ENCODE results near the gene ARSD. TPM values are rescaled to one million over a fixed set of nuclear protein-coding genes. Genes with fewer than 3 reads are reported as not detected.

ARSD gene
- total and polyA plus RNA-seq, 4 donors = 1.9 to 23.3 (median 16.3) TPM

GRCh38 chrX:2875136-2875481 lies 54.0 kb downstream of the ARSD start:
- Histone ChIP-seq H3K27ac (ENCODE audit: low read depth in 1 of 2, low read length in 2 of 2) (no peak overlapping the region), H3K27me3 (ENCODE audit: control insufficient read depth in 1 of 2, insufficient read depth in 2 of 2, low read length in 1 of 2) (no peaks in the 10 kb centered on the region), H3K9me3 (ENCODE audit: control insufficient read depth, low read length) (no peaks in the 10 kb centered on the region), H3K36me3 (ENCODE audit: control insufficient read depth in 1 of 2, insufficient read depth in 2 of 2, low read length in 1 of 2) (no peaks in the 10 kb centered on the region), H3K4me3 (ENCODE audit: low read length in 2 of 2) (no peak overlapping the region), H3K4me1 (ENCODE audit: control insufficient read depth in 1 of 2, insufficient read depth in 2 of 2, low read length in 2 of 2) (no peaks in the 10 kb centered on the region)
- intact Hi-C loops (cut with DNase I) = no loop called here
- ATAC-seq (ENCODE audit: low FRiP score) (no peak), DNase-seq (no peak)
- WGBS, 2 donors = 96 to 100% methylated on average over 3 of the region's 3 CpGs

DNA sequence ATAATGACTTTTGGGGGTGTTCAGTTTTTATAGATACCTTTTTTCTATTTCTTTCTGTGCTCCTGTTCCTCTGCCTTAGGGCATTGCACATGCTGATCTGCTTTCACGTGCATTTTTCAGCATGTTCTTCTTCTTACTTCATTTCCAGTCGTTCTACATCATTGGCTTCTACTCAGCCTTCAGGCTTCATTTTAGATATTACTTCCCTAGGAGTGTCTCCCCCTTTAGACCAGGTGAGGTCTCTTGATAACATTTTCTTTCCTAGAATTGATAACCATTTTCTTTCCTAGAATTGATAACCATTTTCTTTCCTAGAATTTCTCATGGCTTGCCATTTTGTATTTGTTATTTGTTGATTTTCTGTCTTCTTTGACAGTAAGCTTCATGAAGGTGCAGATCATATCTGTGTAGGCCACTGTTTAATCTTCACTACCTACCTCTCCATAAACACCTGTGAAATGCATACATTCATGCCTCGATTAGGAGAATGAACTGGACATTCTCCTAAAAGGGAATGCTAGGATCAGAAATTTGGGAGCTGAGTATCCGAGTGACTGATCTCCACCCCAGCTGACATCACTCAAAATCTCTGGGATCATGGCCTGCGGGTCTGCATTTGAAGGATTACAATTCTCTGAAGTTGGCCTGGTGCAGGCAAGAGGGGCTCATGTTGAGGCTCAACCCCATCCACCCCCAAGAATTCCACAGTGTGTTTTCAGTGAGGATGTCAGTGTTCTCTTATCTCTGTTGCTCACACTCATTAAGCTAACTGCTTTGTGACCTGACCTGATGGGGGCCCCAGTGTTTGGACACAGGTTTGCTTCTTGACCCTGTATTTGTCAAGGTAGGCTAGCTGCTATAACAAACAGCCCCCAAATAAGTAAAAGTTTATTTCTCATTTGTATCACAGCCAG lies 54.7 kb downstream of the ARSD start:
- no peaks in the 10 kb centered on the region for H3K4me1 ChIP-seq (ENCODE audit: control insufficient read depth in 1 of 2, insufficient read depth in 2 of 2, low read length in 2 of 2)
- intact Hi-C loops (cut with DNase I) = no loop called here
- H3K4me3 ChIP-seq (ENCODE audit: low read length in 2 of 2) = no peak overlapping the region
- DNase-seq = no peak
- no peaks in the 10 kb centered on the region for H3K36me3 ChIP-seq (ENCODE audit: control insufficient read depth in 1 of 2, insufficient read depth in 2 of 2, low read length in 1 of 2)
- ATAC-seq (ENCODE audit: low FRiP score) = no peak
- no peak overlapping the region for H3K27ac ChIP-seq (ENCODE audit: low read depth in 1 of 2, low read length in 2 of 2)
- no peaks in the 10 kb centered on the region for H3K27me3 ChIP-seq (ENCODE audit: control insufficient read depth in 1 of 2, insufficient read depth in 2 of 2, low read length in 1 of 2)
- H3K9me3 ChIP-seq (ENCODE audit: control insufficient read depth, low read length) = no peaks in the 10 kb centered on the region
- 92% methylated on average over 5 of the region's 5 CpGs for WGBS, 2 donors

- H3K4me1 ChIP-seq (ENCODE audit: control insufficient read depth in 1 of 2, insufficient read depth in 2 of 2, low read length in 2 of 2) = no peaks in the 10 kb centered on the region
- 84 to 88% methylated on average over 7 of the region's 7 CpGs for WGBS, 2 donors
- ATAC-seq (ENCODE audit: low FRiP score) (no peak), DNase-seq (no peak)
- H3K27ac ChIP-seq (ENCODE audit: low read depth in 1 of 2, low read length in 2 of 2) = no peak overlapping the region
- no peak overlapping the region for H3K4me3 ChIP-seq (ENCODE audit: low read length in 2 of 2)
- H3K36me3 ChIP-seq (ENCODE audit: control insufficient read depth in 1 of 2, insufficient read depth in 2 of 2, low read length in 1 of 2) = no peaks in the 10 kb centered on the region
- no peaks in the 10 kb centered on the region for H3K9me3 ChIP-seq (ENCODE audit: control insufficient read depth, low read length)
- intact Hi-C loops (cut with DNase I) = no loop called here
- no peaks in the 10 kb centered on the region for H3K27me3 ChIP-seq (ENCODE audit: control insufficient read depth in 1 of 2, insufficient read depth in 2 of 2, low read length in 1 of 2)
Measured at GRCh38 chrX:2872671-2873277, 56.4 kb downstream of the ARSD start.

DNA sequence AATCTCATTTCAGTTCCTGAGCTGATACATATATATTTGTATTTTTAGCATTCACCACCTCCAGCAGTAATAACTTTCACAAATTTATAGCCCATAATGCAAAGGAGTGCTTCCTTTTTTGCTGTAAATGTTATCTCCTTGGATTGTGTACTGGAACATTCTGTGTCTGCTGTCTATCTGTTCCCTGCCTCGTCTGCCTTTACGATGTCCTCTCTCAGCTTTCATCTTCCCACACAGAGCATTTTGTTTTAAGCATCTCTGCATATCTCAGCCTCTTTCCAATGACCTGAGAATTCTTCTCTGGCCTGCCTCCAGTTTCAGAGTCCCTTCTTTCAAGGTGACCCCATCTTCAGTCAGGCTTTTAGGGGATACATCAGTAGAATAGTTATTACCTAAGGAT lies 57.3 kb downstream of the ARSD start:
- 72 to 82% methylated on average over 2 of the region's 2 CpGs for WGBS, 2 donors
- H3K27ac ChIP-seq (ENCODE audit: low read depth in 1 of 2, low read length in 2 of 2) = no peak overlapping the region
- H3K36me3 ChIP-seq (ENCODE audit: control insufficient read depth in 1 of 2, insufficient read depth in 2 of 2, low read length in 1 of 2) = no peaks in the 10 kb centered on the region
- H3K27me3 ChIP-seq (ENCODE audit: control insufficient read depth in 1 of 2, insufficient read depth in 2 of 2, low read length in 1 of 2) = no peaks in the 10 kb centered on the region
- no peaks in the 10 kb centered on the region for H3K9me3 ChIP-seq (ENCODE audit: control insufficient read depth, low read length)
- no peak overlapping the region for H3K4me3 ChIP-seq (ENCODE audit: low read length in 2 of 2)
- H3K4me1 ChIP-seq (ENCODE audit: control insufficient read depth in 1 of 2, insufficient read depth in 2 of 2, low read length in 2 of 2) = no peaks in the 10 kb centered on the region
- no peak for ATAC-seq (ENCODE audit: low FRiP score)
- DNase-seq = no peak
- intact Hi-C loops (cut with DNase I) = no loop called here

DNA sequence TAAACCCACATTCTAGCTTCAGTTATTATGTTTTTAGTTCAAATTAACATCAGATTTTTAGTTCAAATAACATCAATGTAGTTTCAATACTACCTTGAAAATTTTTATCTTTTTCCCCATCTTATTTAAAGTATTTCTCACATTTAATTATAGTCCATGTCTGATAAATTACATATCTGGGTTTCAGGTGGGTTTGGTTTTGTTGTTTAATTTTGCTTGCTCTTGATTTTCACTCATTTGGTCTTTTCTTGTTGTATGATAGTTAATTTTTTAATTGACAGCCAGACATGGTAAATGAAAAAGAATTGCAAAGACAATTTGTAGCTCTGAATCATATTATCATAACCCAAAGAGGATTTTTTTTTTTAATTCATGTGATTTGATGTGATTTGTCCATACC lies 58.5 kb downstream of the ARSD start:
- no peaks in the 10 kb centered on the region for H3K4me1 ChIP-seq (ENCODE audit: control insufficient read depth in 1 of 2, insufficient read depth in 2 of 2, low read length in 2 of 2)
- no peak overlapping the region for H3K27ac ChIP-seq (ENCODE audit: low read depth in 1 of 2, low read length in 2 of 2)
- no peak overlapping the region for H3K4me3 ChIP-seq (ENCODE audit: low read length in 2 of 2)
- intact Hi-C loops (cut with DNase I) = no loop called here
- ATAC-seq (ENCODE audit: low FRiP score) (no peak), DNase-seq (no peak)
- H3K27me3 ChIP-seq (ENCODE audit: control insufficient read depth in 1 of 2, insufficient read depth in 2 of 2, low read length in 1 of 2) = no peaks in the 10 kb centered on the region
- no peaks in the 10 kb centered on the region for H3K36me3 ChIP-seq (ENCODE audit: control insufficient read depth in 1 of 2, insufficient read depth in 2 of 2, low read length in 1 of 2)
- H3K9me3 ChIP-seq (ENCODE audit: control insufficient read depth, low read length) = no peaks in the 10 kb centered on the region

DNA sequence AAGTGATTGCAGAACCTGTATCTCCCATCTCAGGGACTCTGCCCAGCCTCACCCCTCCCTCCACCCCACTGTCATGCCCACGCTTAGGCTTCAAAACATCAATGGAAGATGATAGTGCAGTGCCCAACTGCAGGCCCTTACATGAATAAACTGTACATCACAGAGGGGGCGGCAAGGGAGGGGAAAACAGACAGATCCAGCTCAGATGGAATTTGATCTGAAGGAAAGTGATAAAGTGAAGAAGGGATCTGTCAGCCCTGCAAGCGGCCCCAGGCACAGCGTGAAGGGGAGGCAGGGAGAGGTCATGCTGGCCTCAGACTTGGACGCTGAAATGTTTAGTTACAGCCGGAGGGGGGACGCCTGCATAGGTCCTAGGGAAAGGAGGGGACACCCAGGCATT lies 61.9 kb downstream of the ARSD start:
- Histone ChIP-seq H3K27ac (ENCODE audit: low read depth in 1 of 2, low read length in 2 of 2) (no peak overlapping the region), H3K4me1 (ENCODE audit: control insufficient read depth in 1 of 2, insufficient read depth in 2 of 2, low read length in 2 of 2) (no peaks in the 10 kb centered on the region), H3K4me3 (ENCODE audit: low read length in 2 of 2) (no peak overlapping the region), H3K36me3 (ENCODE audit: control insufficient read depth in 1 of 2, insufficient read depth in 2 of 2, low read length in 1 of 2) (no peaks in the 10 kb centered on the region), H3K9me3 (ENCODE audit: control insufficient read depth, low read length) (no peaks in the 10 kb centered on the region), H3K27me3 (ENCODE audit: control insufficient read depth in 1 of 2, insufficient read depth in 2 of 2, low read length in 1 of 2) (no peaks in the 10 kb centered on the region)
- WGBS, 2 donors = 72 to 82% methylated on average over 7 of the region's 7 CpGs
- DNase-seq (no peak), ATAC-seq (ENCODE audit: low FRiP score) (no peak)
- intact Hi-C loops (cut with DNase I) = no loop called here

DNA sequence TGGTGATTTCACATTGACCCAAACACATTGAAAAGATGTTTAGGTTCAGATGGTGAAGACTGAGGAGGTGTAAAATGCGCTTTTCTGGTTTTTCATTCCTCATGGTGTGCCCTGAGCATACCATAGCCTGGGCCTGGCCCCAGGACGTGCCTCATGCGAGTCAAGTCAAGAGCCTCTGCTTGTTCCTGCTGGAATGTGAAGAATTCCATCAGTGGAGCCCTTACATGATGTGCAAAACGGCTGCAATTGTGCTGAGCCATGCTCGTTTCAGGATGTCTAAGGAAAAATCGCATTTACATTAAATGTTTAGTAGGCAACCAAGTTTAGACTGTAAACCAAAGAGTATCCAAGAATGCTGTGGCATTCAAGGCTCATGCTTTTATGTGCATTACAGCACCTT lies 65.5 kb downstream of the ARSD start:
- H3K4me1 ChIP-seq (ENCODE audit: control insufficient read depth in 1 of 2, insufficient read depth in 2 of 2, low read length in 2 of 2) = no peaks in the 10 kb centered on the region
- no peak for ATAC-seq (ENCODE audit: low FRiP score)
- no peaks in the 10 kb centered on the region for H3K9me3 ChIP-seq (ENCODE audit: control insufficient read depth, low read length)
- H3K27me3 ChIP-seq (ENCODE audit: control insufficient read depth in 1 of 2, insufficient read depth in 2 of 2, low read length in 1 of 2) = no peaks in the 10 kb centered on the region
- WGBS, 2 donors = 37 to 68% methylated on average over 6 of the region's 6 CpGs
- intact Hi-C loops (cut with DNase I) = no loop called here
- H3K4me3 ChIP-seq (ENCODE audit: low read length in 2 of 2) = no peak overlapping the region
- no peak overlapping the region for H3K27ac ChIP-seq (ENCODE audit: low read depth in 1 of 2, low read length in 2 of 2)
- no peaks in the 10 kb centered on the region for H3K36me3 ChIP-seq (ENCODE audit: control insufficient read depth in 1 of 2, insufficient read depth in 2 of 2, low read length in 1 of 2)
- DNase-seq = no peak

DNA sequence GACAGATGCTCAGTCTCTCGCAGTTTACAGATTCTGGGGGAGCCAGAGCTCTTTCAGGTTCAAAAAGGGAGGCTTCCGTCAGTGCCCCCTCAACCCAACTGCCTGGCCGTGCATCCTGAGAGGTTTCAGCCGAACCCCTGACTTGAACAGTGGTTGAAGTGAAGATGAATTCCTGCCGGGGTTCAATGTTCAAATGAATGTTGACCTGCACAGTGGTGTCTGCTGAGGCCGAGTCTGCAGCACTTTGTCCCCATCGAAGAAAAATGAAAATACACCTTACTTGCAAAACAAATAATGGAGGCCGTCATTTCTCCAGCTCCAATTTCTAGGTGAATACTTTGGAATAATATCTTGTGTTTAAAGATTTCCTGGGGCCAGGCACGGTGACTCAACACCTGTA lies 66.7 kb downstream of the ARSD start:
- no peaks in the 10 kb centered on the region for H3K9me3 ChIP-seq (ENCODE audit: control insufficient read depth, low read length)
- DNase-seq = no peak
- 86 to 96% methylated on average over 9 of the region's 9 CpGs for WGBS, 2 donors
- no peak overlapping the region for H3K4me3 ChIP-seq (ENCODE audit: low read length in 2 of 2)
- no peak for ATAC-seq (ENCODE audit: low FRiP score)
- intact Hi-C loops (cut with DNase I) = no loop called here
- H3K27me3 ChIP-seq (ENCODE audit: control insufficient read depth in 1 of 2, insufficient read depth in 2 of 2, low read length in 1 of 2) = no peaks in the 10 kb centered on the region
- no peaks in the 10 kb centered on the region for H3K36me3 ChIP-seq (ENCODE audit: control insufficient read depth in 1 of 2, insufficient read depth in 2 of 2, low read length in 1 of 2)
- H3K27ac ChIP-seq (ENCODE audit: low read depth in 1 of 2, low read length in 2 of 2) = no peak overlapping the region
- no peaks in the 10 kb centered on the region for H3K4me1 ChIP-seq (ENCODE audit: control insufficient read depth in 1 of 2, insufficient read depth in 2 of 2, low read length in 2 of 2)

- intact Hi-C loops (cut with DNase I) = no loop called here
- ATAC-seq (ENCODE audit: low FRiP score) = no peak
- no peak overlapping the region for H3K27ac ChIP-seq (ENCODE audit: low read depth in 1 of 2, low read length in 2 of 2)
- H3K36me3 ChIP-seq (ENCODE audit: control insufficient read depth in 1 of 2, insufficient read depth in 2 of 2, low read length in 1 of 2) = no peaks in the 10 kb centered on the region
- no peaks in the 10 kb centered on the region for H3K9me3 ChIP-seq (ENCODE audit: control insufficient read depth, low read length)
- no peak overlapping the region for H3K4me3 ChIP-seq (ENCODE audit: low read length in 2 of 2)
- DNase-seq = no peak
- H3K27me3 ChIP-seq (ENCODE audit: control insufficient read depth in 1 of 2, insufficient read depth in 2 of 2, low read length in 1 of 2) = no peaks in the 10 kb centered on the region
- H3K4me1 ChIP-seq (ENCODE audit: control insufficient read depth in 1 of 2, insufficient read depth in 2 of 2, low read length in 2 of 2) = no peaks in the 10 kb centered on the region
- 76 to 93% methylated on average over 1 of the region's 1 CpG for WGBS, 2 donors
Measured at GRCh38 chrX:2859197-2859797, 69.8 kb downstream of the ARSD start.
